GM12873 (cell line): Measurements from ENCODE around the gene FADS1.

ENCODE experiments used
- TF ChIP-seq, protein P1 (sequence below): IDR thresholded peaks from 2 replicates; pipeline ENCODE4 v1.5.1; 2012; ENCODE audit warnings: low read depth, mild to moderate bottlenecking, moderate library complexity, low read length, control low read depth; ENCODE audit not compliant: insufficient read depth; ENCODE audit errors: missing control alignments

The FADS1 gene

DNA sequence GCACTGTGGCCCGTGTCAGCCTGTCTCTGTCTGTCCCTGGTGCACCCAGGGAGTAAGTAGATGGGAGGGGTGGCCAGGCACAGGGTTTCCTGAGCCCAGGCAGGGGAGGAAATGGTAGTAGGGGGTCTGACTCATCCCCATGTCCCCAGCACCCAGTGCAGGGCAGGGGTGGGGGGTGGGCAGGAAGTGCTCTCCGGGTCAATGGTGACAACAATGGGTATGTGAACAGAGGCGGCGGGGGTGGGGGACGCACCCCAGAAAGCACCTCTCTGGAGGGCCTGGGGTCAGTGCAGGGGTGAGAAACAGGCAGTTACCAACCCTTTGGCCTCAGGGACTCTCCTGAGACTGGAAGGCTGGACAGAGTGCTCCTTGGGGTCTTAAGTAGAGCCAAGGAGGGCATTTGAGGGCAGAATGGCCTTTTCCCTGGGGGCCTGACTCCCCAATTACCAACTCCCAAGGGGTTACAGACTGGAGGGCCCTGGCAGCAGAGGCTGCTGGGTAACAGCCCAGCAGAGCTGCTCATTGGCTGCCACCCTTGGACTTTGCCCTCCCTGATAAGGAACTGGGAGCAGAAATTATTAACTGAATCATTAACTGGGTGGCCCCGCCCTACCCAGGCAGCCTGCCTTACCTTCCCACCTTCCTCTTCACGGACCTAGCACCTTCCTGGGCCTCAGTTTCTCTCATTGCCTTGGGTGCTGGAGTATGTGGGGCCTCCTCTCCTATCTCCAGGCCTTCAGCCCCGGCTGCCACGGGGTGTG, 60.2 kb downstream of the FADS1 start:
- TF ChIP-seq, protein P1, sequence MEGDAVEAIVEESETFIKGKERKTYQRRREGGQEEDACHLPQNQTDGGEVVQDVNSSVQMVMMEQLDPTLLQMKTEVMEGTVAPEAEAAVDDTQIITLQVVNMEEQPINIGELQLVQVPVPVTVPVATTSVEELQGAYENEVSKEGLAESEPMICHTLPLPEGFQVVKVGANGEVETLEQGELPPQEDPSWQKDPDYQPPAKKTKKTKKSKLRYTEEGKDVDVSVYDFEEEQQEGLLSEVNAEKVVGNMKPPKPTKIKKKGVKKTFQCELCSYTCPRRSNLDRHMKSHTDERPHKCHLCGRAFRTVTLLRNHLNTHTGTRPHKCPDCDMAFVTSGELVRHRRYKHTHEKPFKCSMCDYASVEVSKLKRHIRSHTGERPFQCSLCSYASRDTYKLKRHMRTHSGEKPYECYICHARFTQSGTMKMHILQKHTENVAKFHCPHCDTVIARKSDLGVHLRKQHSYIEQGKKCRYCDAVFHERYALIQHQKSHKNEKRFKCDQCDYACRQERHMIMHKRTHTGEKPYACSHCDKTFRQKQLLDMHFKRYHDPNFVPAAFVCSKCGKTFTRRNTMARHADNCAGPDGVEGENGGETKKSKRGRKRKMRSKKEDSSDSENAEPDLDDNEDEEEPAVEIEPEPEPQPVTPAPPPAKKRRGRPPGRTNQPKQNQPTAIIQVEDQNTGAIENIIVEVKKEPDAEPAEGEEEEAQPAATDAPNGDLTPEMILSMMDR, result no peak

DNA sequence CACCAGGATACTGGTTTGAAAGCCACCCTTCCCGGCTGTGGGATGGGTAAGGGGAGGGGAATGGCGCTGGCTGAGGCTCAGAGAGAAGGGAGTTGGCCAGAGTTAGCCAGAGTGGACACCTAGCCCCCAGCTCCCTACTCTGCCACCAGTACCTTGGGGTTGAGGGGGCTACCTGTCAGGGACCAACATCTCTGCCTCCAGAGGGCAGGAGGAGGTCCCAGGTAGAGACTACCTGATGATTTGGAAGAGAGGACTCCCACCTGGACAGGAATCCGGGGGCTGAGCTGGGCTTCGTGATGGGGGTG, 60.7 kb downstream of the FADS1 start:
- TF ChIP-seq, protein P1, result no peak

DNA sequence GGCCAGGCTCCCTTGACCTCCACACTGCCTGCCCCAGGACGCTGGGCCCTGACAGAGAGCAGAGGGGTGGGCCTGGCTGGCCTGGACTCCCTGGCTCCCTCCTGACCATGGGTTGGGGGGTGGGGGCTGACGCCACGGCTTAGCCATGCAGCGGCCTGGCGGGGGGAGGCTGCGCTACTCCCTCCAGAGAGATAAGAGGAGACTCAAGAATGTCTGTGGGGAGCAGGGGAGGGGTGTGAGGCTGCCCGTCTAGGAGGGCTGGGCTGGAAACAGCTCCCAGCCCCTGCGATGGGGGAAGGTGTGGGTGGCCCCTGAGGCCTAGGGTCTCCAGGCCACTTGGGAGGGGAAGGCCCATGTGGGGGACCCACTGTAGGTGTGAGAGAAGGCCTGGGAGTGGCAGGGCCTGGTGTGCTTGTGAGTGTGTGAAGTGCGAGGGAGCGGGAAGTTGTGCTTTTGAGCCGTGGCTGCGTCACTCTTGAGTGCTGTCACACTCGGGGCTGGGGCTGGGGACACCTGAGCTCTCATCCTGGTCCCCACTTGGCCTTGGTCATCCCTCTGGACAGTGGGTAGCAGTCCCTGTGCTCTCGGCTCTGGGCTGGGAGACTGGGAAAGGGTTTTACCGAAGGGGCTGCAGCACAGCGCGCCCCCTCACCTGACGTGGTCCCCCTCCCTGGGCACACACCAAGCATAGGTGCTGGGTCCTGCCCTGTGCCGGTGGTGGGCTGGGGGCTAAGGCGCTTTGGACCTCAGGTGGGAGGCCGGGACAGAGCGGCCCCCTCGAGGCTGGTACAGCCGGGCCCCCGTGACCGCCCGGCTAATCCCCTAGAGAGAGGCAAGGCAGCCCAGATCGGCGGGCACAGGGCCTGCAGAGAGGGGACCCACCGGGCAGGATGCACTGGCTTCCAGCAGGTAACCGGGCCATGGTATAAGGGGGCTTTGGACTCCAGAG, 62.0 kb downstream of the FADS1 start:
- TF ChIP-seq, protein P1, result no peak

DNA sequence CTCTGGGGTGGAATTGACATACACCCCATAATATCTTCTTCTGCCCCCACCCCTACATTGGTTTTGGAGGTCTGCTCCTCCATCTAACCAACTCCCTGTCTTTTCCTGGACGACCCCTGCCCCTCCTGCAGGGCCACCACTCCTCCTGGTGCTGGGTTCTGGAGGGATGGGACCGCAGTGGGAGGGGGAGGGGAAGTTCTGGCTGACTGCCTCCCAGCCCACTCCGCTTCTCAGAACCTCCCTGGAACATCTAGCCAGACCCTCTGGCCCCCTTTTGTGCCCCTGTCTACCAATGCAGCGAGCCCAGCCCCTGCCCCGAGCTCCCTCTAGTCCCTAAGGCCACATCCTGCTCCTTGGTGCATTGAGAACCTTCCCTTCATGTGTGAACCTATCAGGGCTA, 63.1 kb downstream of the FADS1 start:
- TF ChIP-seq, protein P1, result no peak

DNA sequence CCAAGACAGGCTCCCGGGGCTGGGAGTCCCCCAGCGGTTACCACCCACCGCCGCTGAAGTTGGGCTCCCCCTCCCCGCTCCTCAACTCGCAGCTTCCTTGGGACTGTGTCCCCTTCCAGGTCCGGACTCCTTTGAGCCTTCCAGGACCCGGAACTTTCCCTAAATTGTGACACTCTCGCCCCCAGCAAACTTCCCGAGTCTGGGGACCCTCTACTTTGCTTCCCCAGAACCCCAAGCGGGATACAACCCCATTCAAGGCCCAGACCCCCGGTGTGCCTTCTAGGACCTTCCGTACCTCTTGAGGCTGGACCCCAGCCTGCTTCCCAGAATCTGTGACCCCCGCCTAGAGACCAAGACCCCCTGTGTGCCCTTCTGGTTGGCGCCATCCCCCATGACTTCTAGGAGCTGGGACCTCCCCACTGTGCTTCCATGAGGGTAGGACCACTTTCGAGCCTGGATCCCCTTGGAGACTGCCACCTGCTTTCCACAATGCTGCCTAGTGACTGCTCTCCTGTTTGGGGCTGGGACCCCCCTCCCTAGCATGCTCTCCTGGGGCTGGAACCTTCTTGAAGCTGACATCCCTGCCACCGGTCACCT, 63.8 kb downstream of the FADS1 start:
- TF ChIP-seq, protein P1, result no peak

DNA sequence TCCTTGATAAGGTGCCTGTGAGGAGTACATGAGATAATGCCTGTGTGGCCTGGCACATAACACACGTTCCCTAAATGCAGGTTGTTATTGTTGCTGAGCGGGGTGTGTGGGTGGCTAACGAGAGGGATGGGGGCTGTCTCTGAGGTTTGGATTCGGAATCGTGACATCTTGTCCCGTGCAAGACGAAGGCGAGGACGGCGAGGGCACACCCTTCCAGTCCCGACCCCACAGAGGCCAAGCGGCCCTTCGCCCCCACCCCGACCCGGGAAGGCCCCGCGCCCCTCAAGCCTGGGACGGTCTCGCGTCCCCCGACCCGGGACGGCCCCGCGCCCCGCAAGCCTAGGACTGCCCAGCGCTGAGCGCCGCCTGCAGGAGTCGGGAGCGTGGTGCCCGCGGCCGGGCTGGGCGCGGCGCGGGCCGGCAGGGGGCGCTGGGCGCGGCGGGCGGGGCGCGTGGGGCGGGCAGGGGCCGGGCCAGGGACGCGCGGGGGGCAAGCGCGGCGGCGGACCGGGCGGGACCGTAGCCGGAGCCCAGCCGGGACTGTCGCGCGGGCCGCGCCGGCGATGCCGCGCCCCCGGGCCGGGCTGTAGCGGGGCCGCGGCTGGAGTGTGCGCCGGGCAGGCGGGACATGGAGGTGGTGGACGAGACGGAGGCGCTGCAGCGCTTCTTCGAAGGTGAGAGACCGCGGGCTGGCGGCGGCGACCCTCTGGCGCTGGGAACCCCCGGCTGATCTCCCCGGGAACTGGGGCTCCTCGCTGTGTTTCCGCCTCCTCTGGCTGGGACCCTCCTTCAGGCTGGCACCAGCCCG, 64.5 kb downstream of the FADS1 start, which contains the start of gene MYRF:
MYRF (plus strand) TSS at position 520 of the 808 bp plus-strand sequence; CDS start at position 629, 109 bp downstream.
- TF ChIP-seq, protein P1, result peak; percentile 50
